HL-60/S4 treated with retinoic acid at 250 ng/mL for 4 days and 3 days (cell line): ENCODE measurements around the gene AP1M1.

Source experiments
- in situ Hi-C: fragments of 300-500 bp; cut with MboI; formaldehyde crosslinking; loops from 2 replicates; pipeline ENCODE4 v1.7.0; 2022; ENCODE audit warnings: low sequenced_read_pairs

Gene AP1M1

GRCh38 chr19:16206637-16207036 is 8.9 kb downstream of the AP1M1 start:
- in situ Hi-C loops: no loop called here

DNA sequence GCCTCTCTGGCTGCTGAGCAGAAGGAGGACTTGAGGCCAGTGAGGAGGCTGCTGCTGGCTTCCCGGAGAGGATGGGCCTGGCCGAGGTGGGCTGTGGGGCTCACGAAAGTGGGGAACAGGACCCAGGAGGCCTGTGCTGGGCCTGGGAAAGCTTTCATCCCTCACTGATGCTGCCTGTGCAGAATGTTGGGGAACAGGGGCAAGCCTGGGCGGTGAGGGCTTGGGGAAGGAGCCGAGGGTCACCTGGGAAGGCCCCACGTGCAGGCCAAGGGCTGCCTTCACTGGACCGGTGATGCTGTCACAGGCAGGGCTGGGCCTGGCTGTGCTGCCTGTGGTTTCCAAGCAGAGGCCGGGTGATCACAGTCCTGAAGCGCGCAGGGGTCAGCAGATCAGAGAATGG is 9.4 kb downstream of the AP1M1 start:
- in situ Hi-C loops: no loop called here

DNA sequence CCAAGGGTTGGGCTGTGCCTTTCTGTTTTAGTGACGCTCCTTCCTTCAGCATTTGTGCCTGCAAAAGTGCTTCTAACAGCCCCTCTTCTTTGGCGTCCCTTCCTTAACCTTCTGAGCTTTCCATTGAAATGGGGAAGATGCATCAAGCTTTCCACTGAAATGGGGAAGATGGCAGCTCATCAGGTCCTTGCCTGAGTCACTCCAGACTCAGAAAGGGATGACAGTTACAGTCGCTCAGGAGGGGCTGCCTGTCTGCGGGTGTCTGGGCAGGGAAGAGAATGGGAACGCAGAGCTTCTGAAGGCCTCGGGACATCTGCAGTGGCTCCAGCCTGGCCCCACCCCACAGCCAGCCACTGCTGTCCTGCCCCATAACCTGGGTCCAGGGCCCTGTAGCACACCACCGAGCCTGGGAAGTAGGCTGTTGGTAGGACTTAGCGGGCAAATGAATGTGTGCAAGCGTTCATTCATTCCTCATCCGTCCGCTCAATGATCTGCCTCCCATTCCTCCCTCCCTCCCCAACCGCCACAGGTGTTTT is 9.8 kb downstream of the AP1M1 start:
- in situ Hi-C loops: no loop called here

DNA sequence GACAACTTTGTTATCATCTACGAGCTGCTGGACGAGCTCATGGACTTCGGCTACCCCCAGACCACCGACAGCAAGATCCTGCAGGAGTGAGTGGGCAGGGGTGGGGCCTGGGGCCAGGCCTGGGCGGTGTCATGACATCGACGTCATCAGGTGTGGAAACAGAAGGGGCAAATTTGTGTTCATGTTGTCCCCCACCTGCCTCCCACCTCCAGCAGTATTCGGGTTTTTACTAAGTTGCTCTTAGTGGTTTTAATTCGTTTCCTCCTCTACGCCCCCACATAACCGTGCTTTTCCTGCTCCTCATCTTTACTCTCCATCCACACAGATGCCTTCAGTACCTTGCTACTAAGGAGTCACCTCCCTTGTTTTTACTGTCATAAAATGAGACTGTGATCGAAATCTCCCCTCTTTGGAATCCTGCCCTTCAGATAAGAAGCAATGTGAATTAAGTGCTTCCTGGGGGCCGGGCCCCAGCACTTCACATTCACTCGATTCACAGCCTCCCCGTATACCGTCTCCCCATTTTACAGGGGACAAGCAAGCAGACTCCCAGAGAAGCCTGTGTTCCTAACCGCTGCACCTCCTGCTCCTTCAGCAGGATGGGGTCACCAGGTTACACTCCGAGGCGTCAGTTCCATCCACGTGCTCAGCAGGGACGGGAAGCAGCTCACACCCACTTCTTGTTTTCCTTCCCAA is 10.5 kb downstream of the AP1M1 start:
- in situ Hi-C loops: no loop called here

GRCh38 chr19:16208847-16209665 is 11.3 kb downstream of the AP1M1 start:
- in situ Hi-C loops: no loop called here

DNA sequence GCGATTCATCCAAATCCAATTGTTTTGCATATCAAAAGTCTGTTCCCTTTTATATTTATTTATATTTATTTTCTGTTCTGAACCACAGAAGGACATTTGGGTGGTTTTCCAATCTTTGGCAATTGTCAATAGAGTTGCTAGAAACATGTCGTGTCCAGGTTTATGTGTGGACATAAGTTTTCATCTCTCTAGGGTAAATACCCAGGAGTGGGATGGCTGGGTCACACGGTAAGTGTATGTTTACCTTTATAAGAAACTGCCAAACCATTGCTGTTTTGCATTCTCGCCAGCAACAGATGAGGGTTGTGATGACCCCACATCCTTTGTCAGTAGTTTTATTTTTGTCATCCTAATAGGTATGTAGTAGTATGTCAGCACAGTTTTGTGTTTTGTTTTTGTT is 12.5 kb downstream of the AP1M1 start:
- in situ Hi-C loops: no loop called here

DNA sequence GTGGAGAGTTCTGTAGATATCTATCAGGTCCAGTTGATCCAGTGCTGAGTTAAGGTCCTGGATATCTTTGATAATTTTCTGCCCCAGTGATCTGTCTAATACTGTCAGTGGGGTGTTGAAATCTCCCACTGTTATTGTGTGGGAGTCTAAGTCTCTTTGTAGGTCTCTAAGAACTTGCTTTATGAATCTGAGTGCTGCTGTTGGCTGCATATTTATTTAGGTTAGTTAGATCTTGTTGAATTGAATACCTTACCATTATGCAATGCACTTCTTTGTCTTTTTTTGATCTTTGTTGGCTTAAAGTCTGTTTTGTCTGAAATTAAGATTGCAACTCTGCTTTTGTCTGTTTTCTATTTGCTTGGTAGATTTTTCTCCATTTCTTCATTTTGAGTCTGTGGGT is 15.4 kb downstream of the AP1M1 start:
- in situ Hi-C loops: no loop called here

- in situ Hi-C loops: no loop called here
Observed at GRCh38 chr19:16216744-16217670, 19.3 kb downstream of the AP1M1 start.

- in situ Hi-C loops: no loop called here
Observed at GRCh38 chr19:16217716-16218451, 20.2 kb downstream of the AP1M1 start.

DNA sequence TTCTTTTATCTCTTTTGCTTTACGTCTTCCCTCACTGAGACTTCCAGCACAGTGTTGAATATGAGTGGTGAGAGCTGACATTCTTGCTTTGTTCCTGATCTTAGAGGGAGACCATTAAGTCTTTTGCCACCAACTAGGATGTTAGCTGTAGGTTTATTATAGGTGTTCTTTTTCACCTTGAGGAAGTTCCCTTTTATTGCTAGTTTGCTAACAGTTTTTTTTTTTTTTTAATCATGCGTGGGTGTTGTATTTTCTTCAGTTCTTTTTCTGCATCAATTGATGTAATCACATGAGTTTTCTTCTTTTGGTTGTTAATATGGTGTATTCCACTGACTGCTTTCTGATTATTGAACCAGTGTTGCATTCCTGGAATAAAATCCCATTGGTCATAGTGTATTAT is 21.1 kb downstream of the AP1M1 start:
- in situ Hi-C loops: no loop called here

DNA sequence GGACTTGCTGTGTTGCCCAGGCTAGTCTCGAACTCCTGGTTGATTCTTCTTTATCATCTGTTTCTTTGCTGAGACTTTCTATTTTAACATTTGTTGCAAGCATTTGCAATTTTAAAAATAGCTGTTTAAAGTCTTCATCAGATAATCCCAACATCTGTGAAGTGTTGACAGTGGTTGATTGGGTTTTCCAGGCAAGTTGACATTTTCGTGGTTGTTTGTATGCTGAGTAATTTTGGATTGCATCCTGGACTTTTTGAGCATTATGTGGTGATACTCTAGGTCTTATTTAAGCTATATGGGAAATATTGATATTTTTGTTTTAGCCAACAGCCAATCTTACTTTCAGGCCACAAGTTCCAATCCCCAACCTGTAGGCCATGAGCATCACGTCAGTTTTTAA is 25.1 kb downstream of the AP1M1 start:
- in situ Hi-C loops: no loop called here

- in situ Hi-C loops: no loop called here
Observed at GRCh38 chr19:16223746-16224145, 26.0 kb downstream of the AP1M1 start.

DNA sequence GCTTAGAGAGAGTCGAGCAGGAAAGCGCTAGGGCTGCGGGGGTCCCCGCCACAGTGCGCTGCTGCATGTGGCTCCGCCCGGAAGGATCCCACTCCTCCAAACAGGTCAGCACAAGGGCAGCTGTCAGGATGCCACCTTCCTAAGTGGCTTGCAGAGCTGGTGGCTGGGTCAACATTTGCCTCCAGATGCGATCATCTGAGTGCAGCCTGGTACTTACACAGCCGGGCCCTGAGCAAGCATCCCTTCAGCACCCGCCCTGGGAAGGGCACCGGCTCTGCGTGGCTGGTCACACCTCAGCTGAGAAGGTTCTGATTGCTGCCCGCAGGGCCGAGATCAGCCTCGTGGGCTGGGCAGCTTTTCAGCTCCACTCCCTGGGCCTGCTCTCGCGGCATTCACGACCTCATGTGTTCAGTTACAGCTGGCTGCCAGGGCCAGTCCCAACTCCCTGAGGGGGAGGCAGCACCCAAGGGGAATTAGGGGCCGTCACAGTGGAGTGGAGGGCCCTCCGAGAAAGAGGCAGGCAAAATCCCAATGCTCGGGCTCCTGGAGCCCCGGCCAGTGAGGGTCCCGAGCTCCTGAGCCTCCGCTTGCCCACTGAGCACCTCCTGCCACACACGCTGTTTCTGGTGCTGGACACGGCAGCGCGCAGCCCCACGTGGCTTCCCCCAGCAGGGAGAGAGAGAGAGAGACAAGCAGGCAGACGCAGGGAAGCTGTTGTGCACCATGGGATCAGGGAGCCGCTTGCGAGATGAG is 26.8 kb downstream of the AP1M1 start:
- in situ Hi-C loops: no loop called here

DNA sequence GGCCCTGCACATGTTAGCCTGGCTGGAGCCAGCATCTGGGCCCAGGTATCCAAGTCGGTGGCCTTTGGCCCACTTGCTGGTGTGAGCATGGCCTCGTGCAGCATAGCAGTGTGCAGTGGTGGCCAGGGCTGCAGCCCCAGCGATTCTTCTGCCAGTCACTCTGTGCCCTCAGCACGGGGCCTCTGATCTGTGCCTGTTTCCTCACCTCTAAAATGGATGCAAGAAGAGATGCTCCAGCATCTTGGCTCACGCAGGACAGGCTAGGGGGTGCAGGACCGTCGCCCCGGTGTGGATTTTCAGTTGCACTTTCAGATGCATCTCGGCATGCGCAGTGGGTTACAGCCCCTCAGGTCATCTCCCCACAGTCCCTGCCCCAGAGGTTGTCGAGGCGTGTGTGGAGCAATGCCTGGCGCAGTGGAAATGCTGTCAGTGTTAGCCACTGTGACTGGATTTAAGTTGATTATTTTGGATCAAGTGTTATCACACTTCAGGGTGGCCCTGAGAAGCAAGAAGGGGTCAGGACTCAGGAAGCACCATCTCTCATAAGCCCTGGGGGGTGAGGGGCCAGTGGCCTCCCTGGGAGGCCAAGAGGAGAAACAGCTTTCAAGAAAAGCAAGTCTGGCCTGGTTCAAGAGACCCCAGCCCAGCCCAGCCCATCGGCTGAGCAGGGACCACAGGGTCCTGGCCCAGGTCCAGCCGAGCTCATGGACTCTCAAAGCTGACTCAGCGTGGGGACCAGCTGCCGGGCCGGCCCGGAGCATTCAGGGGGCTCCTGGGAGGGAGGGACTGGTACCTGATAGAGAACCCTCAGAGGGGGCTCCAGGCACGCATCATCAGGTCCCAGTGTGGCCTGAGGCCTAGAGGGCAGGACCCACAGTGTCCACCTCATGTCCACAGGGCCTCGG is 27.8 kb downstream of the AP1M1 start:
- in situ Hi-C loops: no loop called here

DNA sequence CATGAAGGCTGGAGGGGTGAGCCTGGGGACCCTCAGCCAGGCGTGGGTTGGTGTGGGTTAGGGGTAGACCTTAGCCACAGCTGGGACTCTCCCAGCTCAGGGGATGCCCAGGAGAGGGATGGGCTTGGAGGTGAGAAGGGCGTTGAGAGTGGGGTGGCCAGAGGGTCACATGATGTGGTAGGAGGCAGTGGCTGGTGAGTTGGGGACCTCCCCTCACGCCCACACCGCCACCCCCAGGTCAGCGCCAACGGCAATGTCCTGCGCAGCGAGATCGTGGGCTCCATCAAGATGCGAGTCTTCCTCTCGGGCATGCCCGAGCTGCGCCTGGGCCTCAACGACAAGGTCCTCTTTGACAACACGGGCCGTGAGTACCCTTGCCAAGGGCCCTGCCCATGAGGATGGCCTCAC is 28.5 kb downstream of the AP1M1 start:
- in situ Hi-C loops: no loop called here

DNA sequence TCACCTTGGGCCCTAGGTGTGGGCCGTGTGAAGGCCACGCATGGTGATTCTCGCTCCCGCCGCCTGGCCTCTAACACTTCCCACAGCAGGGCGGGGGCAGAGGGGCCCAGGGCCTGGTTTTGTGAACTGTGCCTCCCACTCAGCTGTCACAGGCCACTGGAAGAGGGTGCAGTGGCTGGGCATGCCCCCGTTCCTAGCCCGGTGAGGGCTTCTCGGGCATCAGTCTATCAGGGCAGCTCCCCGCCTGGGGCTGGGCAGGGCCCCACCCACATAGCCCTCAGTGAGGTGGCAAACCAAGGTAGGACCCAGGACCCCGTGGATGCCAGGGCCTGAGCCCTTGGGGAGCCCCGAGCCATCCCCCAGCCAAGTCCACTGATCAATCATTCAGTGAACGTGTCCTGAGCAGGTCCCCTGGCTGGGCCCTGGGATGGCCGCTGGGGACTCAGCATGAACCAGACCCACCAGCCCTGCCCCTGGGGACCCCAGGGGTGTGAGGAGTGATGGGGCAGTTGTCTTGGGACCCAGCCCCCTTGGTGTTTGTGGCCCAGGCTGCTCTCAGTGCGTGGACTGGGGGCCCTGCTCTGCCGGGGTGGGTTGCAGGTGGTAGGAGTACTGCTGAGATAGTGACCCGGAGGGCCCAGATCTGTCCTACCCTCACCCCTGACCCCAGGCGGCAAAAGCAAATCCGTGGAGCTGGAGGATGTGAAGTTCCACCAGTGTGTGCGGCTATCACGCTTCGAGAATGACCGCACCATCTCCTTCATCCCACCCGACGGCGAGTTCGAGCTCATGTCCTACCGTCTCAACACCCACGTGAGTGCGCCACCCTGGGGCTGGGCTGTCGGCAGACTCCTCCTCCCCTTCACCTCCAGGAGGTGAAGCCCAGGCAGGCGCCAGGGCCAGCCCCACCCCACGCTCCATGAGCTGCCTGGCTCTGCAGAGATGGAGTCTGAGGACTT is 29.4 kb downstream of the AP1M1 start:
- in situ Hi-C loops: no loop called here

- in situ Hi-C loops: no loop called here
Observed at GRCh38 chr19:16227837-16228636, 30.3 kb downstream of the AP1M1 start.
